ENCODE measurements around the gene RGL2. TPM values are rescaled to one million over a fixed set of nuclear protein-coding genes. Genes with fewer than 3 reads are reported as not detected.

The RGL2 gene
- total RNA-seq, 1 donor from 2014 or later, result 60.5 TPM

DNA sequence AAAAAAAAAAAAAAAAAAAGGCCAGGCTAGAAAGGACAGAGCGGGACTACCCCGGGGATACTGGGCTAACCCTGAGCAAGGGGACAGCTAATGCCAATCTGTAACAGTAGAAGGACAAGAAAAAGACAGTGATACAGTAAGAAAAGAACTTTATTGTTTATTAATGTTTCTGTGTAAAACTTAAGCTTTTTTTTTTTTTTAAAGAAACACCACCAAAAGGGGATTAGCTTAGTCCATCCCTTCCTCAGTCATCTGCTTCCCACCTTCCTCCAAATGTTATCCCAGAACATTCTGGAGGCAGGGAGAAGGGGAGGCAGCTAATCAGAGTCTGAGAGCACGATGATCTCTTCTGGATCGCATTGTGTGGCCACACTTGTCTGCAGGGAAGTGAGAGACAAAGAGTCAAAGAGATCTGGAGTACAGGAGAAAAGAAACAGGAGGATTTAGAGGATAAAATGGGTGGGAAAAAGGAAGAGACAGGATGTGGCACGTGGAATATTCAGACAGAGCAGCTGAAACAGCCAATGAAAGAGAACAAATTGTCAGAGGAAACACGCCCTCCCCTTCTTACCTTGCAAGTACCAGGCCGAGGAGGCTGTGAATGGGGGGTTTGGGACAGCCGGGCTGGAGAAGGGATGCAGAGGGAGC is 19.8 kb upstream of the RGL2 start:
- ATAC-seq (ENCODE audit: poor library complexity) (no peak), DNase-seq (no peak)
- intact Hi-C loops (cut with DNase I), result no loop called here

DNA sequence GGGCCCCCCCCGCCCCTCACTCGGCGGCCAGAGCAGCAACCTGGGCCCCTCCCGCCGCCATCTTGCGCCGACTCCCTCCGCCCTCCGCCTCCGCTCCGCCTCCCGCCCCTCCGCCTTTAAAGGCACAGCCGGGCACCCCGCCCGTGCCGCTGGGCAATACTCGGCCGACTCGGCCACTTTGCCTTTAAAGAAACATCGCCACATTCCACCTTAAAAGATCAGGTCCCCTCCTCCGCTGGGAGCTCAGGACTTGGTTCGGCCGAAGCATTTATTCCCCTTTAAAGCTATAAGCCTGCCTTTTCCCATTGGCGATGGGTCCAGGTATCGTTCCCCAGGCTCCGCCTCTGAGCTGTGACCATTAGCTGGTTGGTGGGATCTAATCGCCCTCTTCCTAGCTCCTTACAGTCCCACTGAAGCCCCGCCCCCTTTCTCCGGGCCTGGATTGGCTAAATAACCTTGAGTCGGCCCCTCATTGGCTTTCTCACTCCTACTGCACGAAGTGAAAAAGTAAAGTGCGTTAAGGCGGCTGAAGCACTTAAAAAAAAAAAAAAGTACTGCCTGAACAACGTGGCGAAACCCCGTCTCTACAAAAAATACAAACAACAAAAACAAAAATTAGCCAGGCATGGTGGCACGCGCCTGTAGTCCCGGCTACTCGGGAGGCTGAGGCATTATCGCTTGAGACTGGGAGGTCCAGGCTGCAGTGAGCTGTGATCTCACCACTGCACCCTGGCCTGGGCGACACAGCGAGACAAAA is 19.1 kb upstream of the RGL2 start, which contains the start of gene ZBTB22:
Gene ZBTB22 (minus strand): TSS at position 76 of the 757 bp plus-strand sequence. CDS start 828 bp downstream, outside the sequence.
- intact Hi-C loops (cut with DNase I), result no loop called here
- peak; percentile 78 for ATAC-seq (ENCODE audit: poor library complexity)
- DNase-seq, result peak; percentile 100

DNA sequence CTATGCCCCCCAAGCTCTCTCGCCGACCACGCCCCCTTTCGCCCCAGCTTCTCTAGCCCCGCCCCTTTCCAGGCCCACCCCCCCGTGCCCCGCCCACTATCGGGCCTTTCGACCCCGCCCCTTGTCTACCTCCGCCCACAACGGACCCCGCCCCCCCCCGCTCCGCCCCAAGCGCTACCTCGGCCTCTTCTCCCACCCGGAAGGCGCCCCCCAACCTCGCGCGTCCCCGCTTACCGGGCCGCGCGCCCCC is 18.6 kb upstream of the RGL2 start:
- DNase-seq (peak; percentile 66), ATAC-seq (ENCODE audit: poor library complexity) (peak; percentile 17)
- intact Hi-C loops (cut with DNase I), result no loop called here

DNA sequence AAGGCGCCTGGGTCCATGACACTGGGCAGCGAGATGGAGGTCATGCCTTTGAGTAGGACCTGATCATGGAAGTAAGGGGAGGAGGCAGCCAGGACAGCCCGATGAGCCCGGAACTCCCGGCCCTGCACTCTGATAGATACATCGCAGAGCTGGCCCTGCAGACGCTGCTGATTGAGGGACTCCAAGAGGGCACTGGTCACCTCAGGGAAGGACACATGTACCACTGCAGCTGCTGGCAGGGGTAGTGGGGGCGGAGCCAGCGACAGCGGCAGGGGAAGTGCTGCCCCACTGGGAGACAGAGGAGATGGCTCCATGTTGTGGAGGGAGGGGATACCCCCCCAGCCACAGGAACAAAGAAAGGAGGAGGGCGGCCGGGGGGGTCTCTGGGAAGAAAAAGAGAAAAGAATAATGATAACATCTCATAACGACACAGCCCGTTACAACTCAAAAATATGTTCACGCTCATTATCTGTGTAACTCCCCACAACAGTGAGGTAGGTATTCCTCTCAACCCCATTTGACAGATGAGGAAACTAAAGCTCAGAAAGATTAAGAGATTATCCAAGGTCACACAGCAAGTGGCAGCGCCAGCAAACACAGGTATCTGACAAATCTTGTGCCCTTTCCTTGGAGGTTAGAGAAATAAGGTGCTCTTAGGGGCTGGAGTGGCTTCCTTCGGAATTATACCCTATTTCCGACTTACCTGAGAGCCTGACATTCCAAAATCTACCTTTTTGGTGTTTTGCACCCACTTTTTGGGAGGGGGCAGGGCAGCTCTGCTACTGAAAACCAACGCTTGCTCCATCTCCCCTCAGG is 18.1 kb upstream of the RGL2 start:
- intact Hi-C loops (cut with DNase I), result no loop called here
- DNase-seq, result peak; percentile 65
- no peak for ATAC-seq (ENCODE audit: poor library complexity)

DNA sequence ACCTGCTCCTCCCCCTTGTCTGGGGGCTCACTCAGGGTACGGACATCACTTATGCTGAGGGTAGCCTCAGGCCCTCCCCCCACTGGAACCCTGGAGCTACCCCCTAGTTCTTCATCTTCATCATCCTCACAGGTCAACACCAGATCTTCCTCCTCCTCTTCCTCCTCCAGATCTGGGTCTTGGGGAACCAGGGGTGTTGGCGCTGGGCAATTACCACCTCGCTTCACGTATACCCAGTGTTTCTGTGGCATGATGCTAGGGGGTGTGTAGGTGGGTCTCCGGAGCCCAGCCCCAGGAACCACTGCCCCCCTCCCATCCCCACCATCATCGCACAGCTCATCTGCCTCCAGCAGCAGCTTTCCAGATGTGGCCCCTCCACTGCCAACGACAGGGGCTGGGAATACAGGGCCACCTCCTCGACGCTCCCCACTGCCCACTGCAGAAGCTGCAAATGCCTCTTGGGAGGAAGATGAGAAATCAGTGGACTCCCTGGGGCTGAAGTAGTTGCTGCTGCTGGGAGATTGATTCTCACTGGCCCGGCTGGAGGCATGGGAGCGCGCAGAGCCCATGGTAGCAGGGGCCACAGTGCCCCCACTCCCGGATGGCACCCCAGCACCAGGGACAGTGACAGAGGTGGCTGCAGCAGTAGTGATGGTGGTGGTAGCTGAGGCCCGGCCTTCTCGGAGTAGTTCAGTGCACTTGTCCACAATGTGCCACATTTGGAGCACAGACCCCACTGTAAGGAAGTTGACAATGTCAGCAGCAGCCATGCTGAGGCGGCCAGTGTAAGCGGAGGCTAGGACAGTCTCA is 17.3 kb upstream of the RGL2 start:
- intact Hi-C loops (cut with DNase I), result no loop called here
- DNase-seq (no peak), ATAC-seq (ENCODE audit: poor library complexity) (no peak)

DNA sequence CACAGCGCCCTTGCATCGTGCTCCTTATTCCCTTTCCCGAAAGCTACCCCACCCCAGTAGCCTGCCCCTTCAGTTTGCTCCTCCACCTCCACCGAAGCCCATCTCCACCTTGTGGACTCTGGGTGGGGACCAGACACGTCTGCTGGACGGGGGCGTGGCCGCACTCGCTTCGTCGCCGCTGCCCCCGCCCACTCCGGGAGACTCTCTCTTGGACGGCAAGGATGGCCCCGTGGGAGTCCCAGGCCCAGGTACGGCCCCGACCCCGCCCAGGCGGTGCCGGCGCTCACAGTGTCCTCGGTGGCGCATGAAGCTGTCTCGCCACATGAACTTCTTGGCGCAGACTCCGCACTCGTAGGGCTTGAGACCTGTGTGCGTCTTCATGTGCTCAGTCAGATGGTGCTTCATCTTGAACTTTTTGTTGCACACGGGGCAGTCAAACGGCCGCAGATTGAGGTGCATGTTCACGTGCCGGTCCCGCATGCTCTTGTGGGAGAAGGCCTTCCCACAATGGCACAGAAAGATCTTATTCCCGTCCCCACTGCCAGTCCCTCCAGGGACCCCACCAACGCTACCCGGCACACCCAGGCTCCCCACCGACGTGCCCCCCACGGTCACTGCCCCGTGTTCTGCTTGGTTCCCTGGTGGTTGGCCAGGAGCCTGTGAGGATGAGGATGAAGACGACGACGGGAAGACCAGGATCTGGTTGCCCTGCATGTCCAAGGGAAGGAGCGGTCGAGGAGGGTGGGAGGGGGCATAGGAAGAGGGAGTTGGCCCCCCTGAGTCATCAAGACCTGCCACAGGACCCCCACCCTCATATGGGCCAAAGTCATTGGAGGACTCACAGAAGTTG is 16.4 kb upstream of the RGL2 start:
- ATAC-seq (ENCODE audit: poor library complexity) (no peak), DNase-seq (peak; percentile 65)
- intact Hi-C loops (cut with DNase I), result no loop called here

DNA sequence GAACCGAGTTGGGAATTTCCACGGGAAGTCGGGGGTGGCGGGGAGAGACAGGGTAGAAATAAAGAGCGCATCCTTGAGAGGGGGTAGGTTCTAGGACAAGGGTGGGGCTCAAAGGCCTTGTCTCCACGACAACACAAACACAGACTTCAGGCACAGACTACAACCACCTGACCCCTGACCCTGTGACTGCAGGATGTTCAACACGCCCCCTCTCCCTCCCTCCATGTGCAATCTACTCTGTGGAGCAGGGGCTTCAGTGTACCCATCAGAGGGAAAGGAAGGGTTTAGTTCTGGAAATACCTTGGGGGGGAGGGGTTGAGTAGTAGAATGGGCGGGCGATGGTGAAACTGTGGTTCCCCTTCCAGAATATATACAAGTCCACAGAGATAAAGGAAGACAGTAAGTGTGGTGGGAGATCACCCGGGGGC is 15.8 kb upstream of the RGL2 start:
- ATAC-seq (ENCODE audit: poor library complexity) (peak; percentile 8), DNase-seq (peak; percentile 64)
- intact Hi-C loops (cut with DNase I), result no loop called here

DNA sequence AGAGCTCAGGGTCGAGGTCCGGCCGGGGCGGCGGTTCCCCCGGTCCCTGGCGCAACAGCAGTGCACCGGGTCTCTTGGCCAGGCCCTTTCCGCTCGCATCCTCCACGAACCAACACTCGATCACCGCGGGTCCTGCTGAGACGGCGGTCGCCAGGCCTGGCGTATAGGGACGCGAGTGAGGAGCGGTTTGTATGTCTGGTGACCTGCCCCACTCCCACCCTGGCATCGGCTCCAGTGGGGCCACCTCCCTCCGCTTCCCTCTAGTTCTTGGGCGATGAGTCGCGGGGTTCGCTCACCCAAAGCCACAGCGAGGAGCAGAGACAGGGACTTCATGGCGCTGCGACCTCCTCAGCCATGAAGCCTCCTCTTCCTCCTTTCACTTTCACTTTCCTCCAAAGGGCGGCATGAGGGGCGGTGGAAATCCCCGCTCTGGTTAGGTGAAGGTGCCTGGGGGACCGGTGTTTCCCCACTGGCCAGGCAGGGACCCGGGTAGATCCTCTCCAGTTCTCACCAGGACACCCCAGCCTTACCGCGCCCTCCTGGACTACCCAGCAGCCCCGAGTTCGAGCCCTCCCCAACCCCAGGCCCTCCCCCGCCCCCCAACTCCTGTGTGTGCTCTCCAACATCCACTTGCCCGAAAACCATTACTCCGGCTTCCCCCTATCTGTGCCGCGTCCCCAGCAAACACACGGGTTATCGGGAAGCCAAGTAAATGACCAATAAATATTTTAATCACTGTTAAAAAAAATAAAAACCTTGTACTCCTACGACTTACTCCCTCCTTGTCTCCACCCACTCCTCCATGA is 15.2 kb upstream of the RGL2 start, which contains the start of gene TAPBP:
Gene TAPBP (minus strand): TSS at position 370 of the 806 bp plus-strand sequence. CDS start 37 bp downstream, at position 333.
- intact Hi-C loops (cut with DNase I), result no loop called here
- ATAC-seq (ENCODE audit: poor library complexity) (peak; percentile 34), DNase-seq (peak; percentile 73)

DNA sequence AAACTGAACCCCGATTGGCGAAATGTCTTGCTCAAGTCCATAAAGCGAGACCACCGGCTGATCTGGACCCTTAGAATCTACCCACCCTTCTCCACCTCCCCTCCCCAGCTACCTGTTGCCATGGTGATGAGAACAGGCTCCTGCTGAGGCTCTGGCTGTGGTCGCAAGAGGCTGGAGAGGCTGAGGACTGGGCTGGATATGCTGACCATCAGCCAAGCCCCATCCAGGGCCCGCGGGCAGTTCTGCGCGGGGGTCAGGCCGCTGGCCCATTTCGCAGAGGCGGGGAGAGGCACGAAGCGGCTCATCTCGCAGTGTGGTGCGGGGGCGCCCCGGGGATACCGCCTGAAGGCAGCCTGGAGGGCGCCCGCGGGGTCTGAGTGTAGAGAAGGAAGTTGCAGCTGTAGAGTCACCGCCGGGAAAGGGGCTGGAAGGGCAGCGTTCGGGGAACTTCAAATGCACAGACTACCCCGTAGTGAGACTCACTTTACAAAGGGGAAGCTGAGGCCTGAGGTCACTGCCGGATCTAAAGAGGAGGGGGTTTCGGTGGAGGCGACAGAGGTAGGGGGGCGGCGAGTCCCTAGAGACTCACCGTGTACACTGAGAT is 14.5 kb upstream of the RGL2 start:
- intact Hi-C loops (cut with DNase I), result no loop called here
- no peak for DNase-seq
- peak; percentile 8 for ATAC-seq (ENCODE audit: poor library complexity)

DNA sequence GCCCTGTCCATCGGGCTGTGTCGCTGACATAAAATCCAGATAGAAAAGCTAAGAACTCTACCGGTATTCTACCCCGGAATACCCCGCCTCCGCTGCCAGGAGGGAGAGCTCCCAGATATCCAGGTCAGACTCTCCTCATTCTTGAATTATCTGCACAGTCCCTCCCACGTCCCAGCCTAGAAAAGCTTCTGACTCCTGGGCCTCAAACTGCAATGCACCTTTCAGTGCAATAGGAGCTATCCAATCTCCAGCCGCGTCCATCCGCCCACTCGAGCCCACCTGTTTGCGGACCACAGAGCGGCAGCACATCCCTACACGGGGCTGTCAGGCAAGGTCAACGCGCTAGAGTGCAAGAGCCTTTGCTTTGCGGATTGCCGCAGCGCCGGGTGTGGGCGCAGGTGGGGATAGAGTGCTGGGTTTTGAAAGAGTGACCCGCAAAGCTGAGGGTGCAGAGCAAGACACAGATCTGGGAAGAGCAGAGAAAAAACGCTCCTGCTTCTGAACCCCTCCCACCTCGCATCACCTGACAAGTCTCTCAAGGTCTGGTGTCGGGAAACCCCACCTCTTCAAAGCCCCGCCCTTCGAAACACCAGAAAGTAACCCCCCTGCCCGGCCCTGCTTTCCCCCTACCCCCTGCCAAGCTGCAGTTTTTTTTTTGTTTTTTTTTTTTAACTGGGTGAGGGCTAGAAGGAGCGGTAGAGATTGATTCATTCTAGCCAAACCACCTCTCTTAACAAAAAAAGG is 13.8 kb upstream of the RGL2 start:
- intact Hi-C loops (cut with DNase I), result no loop called here
- DNase-seq, result no peak

DNA sequence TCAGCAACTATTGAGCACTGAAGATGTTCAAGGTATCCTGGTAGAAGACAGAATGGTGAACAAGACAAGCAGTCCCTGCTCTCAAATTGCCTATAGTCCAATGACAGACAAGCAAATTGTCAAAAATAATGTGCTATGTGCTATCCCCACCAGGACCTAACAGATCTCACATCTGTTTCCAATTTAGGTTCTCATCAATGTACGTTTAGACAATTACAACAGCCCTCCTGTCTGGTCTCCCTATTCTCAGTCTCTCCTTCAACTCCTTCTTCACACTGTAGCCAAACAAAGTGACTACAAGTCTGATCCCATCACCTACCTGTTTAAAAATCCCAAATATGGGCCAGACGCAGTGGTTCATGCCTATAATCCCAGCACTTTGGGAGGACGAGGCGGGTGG is 7.6 kb upstream of the RGL2 start:
- no peak for ATAC-seq (ENCODE audit: poor library complexity)
- intact Hi-C loops (cut with DNase I), result no loop called here
- DNase-seq, result no peak

More for the DNA sequence above, 13.8 kb upstream of the RGL2 start:
- ATAC-seq (ENCODE audit: poor library complexity), result peak; percentile 9

DNA sequence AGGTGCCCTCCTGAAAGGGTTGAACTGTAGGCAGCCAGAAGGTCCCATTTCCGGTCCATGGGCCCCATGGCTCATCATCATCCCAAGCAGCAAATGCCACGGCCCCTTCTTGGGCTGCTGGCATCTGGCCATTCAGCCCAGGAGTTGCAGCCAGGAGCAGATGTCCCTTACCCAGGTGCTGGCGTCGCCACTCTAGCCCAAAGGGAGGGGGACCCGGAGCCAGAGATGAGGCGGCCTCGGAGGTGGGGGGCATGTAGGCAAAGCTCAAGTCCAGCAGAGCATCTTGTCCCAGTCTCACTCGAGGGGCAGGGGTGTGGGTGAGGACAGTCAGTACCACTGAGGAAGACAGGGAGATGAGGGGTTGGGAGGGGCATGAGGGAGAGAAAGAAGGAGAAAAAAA is 6.3 kb upstream of the RGL2 start:
- ATAC-seq (ENCODE audit: poor library complexity) (no peak), DNase-seq (no peak)
- intact Hi-C loops (cut with DNase I), result no loop called here

DNA sequence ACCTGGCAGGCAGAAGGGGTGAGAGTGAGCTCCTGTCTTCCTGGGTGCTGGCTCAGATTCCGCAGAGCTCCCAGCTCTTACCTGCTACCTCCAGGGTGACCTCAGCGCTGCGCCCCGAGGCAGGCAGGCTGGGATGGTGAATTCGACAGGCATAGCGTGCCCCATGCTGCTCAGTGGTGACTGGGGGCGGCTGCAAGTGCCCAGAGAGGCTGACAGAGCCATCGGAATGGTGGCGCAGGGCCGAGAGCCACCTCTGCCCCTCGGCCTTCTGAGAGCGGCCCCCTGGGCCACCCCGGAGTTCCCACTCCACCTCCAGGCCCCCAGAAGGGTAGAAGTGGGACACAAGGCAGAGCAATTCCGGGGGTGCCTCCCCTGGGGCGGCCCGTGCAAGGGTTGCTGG is 5.5 kb upstream of the RGL2 start:
- no peak for DNase-seq
- intact Hi-C loops (cut with DNase I), result no loop called here
- ATAC-seq (ENCODE audit: poor library complexity), result no peak

DNA sequence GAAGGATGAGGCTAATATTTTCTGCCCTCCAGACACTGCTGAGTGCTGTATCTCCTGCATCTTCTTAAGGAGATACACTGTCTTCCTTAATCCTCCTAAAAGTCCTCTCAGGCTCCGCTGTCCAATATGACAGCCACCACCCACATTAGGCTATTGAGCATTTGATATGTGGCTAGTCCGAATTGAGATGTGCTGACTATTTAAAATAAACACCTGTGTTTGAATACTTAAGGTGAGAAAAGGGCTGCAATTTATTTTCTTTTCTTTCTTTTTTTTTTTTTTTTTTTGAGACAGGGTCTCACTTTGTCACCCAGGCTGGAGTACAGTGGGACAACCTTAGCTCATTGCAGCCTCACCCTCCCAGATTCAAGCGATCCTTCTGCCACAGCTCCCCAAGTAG is 3.1 kb upstream of the RGL2 start:
- ATAC-seq (ENCODE audit: poor library complexity) (no peak), DNase-seq (no peak)
- intact Hi-C loops (cut with DNase I), result no loop called here

DNA sequence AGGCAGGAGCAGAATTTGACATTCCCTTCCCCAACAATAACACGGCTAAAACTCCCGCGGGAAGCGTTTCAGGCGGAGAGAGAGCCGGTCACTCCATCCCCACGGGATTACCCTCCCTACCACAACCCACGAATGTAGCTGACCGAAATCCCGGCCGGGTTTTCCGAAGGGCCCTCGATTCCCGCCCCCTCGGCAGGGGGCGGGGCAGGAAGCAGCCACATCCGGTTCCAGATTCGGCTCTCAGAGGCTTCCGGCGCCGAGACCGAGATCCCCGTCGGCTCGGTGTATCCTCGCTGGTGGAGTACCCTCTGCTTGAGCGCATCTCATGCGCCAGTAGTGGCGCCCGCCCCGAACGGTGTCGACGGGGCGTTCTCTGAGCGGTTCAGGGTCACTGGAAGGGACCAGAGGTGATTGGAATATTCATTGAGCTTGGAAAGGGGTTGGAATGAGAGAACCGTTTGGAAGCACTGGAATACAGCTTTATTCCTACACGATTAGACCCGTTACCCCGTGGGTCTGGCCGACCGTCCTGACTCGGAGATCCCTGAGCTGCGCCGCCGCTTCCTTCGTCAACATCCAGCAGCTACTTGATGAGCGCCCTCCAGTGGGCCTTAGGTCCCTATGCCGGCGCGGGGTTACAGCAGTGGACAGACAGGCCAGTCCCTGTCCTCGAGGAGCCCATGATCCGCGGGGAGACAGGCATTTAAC is 649 bp upstream of the RGL2 start:
- DNase-seq, result peak; percentile 95
- intact Hi-C loops (cut with DNase I), result loop anchor here (10.0 kb wide), 1 partner anchor 115 kb away; the partner anchor contains the start of genes CUTA and PHF1
- ATAC-seq (ENCODE audit: poor library complexity), result peak; percentile 87

Data from Right ventricle myocardium superior (tissue), 1 donor.